NT2/D1 (cell line): ENCODE results near the gene PDPK1.
"Not testable (repeated sequence)": the region's sequence is repeated elsewhere in the genome, so short reads cannot be mapped to it uniquely, and the experiment has no call there.

ENCODE experiments used
- YY1 ChIP-seq: IDR thresholded peaks from 2 replicates; pipeline ENCODE4 v1.6.1; 2011; ENCODE audit not compliant: insufficient read length, insufficient read depth
- ZNF274 ChIP-seq: IDR thresholded peaks from 2 replicates; pipeline ENCODE4 v1.6.1; 2011; ENCODE audit warnings: mild to moderate bottlenecking, low read depth, low read length

GRCh38 chr16:2602175-2602574 lies 64.4 kb downstream of the PDPK1 start:
- not testable (repeated sequence) for TF ChIP-seq ZNF274, YY1
